Right lobe of liver (tissue), 4 donors: ENCODE data around the gene BMP2K.

Experiments used
- CTCF ChIP-seq, 4 donors: fragments of 200-600 bp in 3 of 4; fragments of 450-650 bp in 1 of 4; IDR thresholded peaks; one replicate each; pipeline versions ENCODE4 v1.5.1 to v1.8.0; 2016 to 2022; ENCODE audit warnings: antibody characterized with exemption in 4 of 4, mild to moderate bottlenecking in 2 of 4
- POLR2A ChIP-seq: fragments of 450-650 bp; IDR thresholded peaks from one replicate; pipeline ENCODE4 v1.6.1; 2017; ENCODE audit warnings: antibody characterized with exemption, mild to moderate bottlenecking
- donor health status: DM: no; HTN: no; CAD: no.
- donor health status: DM: no; HTN: no; CAD: no.
- donor health status: DM: no; HTN: yes; CAD: no.

GRCh38 chr4:78806943-78807460 is 30.9 kb downstream of the BMP2K start:
- TF ChIP-seq POLR2A, result no peak
- no peak for TF ChIP-seq CTCF (IDR thresholded peaks at IDR 0.05)
